ENCODE measurements around the gene TMEFF2.

GRCh38 chr2:192206399-192206798, 11.7 kb upstream of the TMEFF2 start:
- TF ChIP-seq ZNF10 (tag by site-specific recombination; IDR thresholded peaks at IDR 0.05) (no peak), CTCF (tag by site-specific recombination; IDR thresholded peaks at IDR 0.05) (no peak), ZNF416 (tag by site-specific recombination; IDR thresholded peaks at IDR 0.05) (no peak), ZNF76 (tag by site-specific recombination; IDR thresholded peaks at IDR 0.05; ENCODE audit: borderline replicate concordance, low read depth) (no peak), SP2 (tag by site-specific recombination; IDR thresholded peaks at IDR 0.05) (no peak), ZNF776 (tag by site-specific recombination; IDR thresholded peaks at IDR 0.05; ENCODE audit: borderline replicate concordance) (no peak), ZNF560 (tag by site-specific recombination; IDR thresholded peaks at IDR 0.05; ENCODE audit: borderline replicate concordance) (no peak)

Data from HEK293 (cell line).